HepG2 (cell line): ENCODE results near the gene RIPK1. TPM values are rescaled to one million over a fixed set of nuclear protein-coding genes. Genes with fewer than 3 reads are reported as not detected.

ENCODE experiments used
- ATAC-seq: fragments of 200-7000 bp; cut with Tn5 transposase; 3 replicates; pipeline ENCODE4 v1.9.1; 2020; ENCODE audit warnings: mild to moderate bottlenecking, moderate library complexity
- BruUV-seq: library from RNA; stranded (reverse); fragments of 400-500 nt; replicated peaks from 2 replicates; lab custom pipeline; 2021; lab: Mats Ljungman, UMichigan
- CTCF ChIA-PET: fragments of 300-600 bp; formaldehyde crosslinking; extraction: SDS; loops from one replicate; lab custom pipeline; 2021; ENCODE audit warnings: low total read pairs, inconsistent platforms, low intra/inter-chr PET ratio; lab: Yijun Ruan, JAX
- POLR2A ChIA-PET: fragments of 350-600 bp; sonication (Branson Sonifier 250); formaldehyde crosslinking; loops from one replicate; lab custom pipeline; 2020; ENCODE audit warnings: antibody characterized with exemption, inconsistent platforms; lab: Yijun Ruan, JAX
- DNase-seq: peaks from one replicate; pipeline ENCODE4 v3.0.0-alpha.2; 2015; ENCODE audit warnings: low spot score
- FAIRE-seq: peaks from 3 replicates; lab custom pipeline; 2011; peaks lifted over from hg19 to GRCh38; lab: Jason Lieb, UNC
- H2AFZ ChIP-seq: one replicate; pipeline ENCODE4 v1.6.1; 2011; ENCODE audit warnings: low read length, inconsistent platforms
- H3K27ac ChIP-seq: fragments of 300-600 bp; 3 replicates; pipeline ENCODE4 v1.8.0; 2011; ENCODE audit warnings: mixed run types, mild to moderate bottlenecking, mixed read lengths, low read length, inconsistent platforms; ENCODE audit not compliant: insufficient read depth; ENCODE audit errors: extremely low read length
- H3K27me3 ChIP-seq, 2 experiments: fragments of 200-600 bp in 1 of 2; 2 replicates in 1 of 2; 3 replicates in 1 of 2; pipeline versions ENCODE4 v1.6.0 to v1.8.0; 2011; ENCODE audit warnings: low read length in 2 of 2, mild to moderate bottlenecking in 2 of 2, moderate library complexity in 2 of 2, inconsistent platforms in 1 of 2; ENCODE audit not compliant: insufficient read depth in 2 of 2, control insufficient read depth in 1 of 2
- H3K36me3 ChIP-seq, 2 experiments: fragments of 200-600 bp in 1 of 2; replicated peaks in 1 of 2; 2 replicates in 1 of 2; 3 replicates in 1 of 2; pipeline versions ENCODE4 v1.5.1 to v1.8.0; 2011; ENCODE audit warnings: low read length in 2 of 2, inconsistent platforms in 1 of 2; ENCODE audit not compliant: insufficient read depth in 2 of 2, control insufficient read depth in 1 of 2
- H3K4me1 ChIP-seq: 2 replicates; pipeline ENCODE4 v1.5.1; 2012; ENCODE audit warnings: low read length, inconsistent platforms; ENCODE audit not compliant: insufficient read depth
- H3K4me2 ChIP-seq: 2 replicates; pipeline ENCODE4 v1.6.0; 2011; ENCODE audit warnings: low read depth, low read length, inconsistent platforms
- H3K4me3 ChIP-seq, 3 experiments: fragments of 200-600 bp in 1 of 3; sonication (generic), shearing (Covaris generic) in 1 of 3; replicated peaks in 1 of 3; 2 replicates each; pipeline ENCODE4 v1.5.1; 2011 to 2016; ENCODE audit warnings: low read length in 3 of 3, inconsistent platforms in 2 of 3, low read depth in 2 of 3, mild to moderate bottlenecking in 2 of 3, control low read depth in 1 of 3, mixed read lengths in 1 of 3; ENCODE audit not compliant: insufficient read depth in 1 of 3
- H3K79me2 ChIP-seq: one replicate; pipeline ENCODE4 v1.6.1; 2011; ENCODE audit warnings: low read length, inconsistent platforms; ENCODE audit not compliant: insufficient read depth
- H3K9ac ChIP-seq: 2 replicates; pipeline ENCODE4 v1.6.0; 2011; ENCODE audit warnings: mild to moderate bottlenecking, low read depth, low read length, inconsistent platforms; ENCODE audit not compliant: insufficient read depth
- H3K9me3 ChIP-seq: 2 replicates; pipeline ENCODE4 v1.5.1; 2012; ENCODE audit warnings: mild to moderate bottlenecking, low read length
- H4K20me1 ChIP-seq: 2 replicates; pipeline ENCODE4 v1.6.0; 2011; ENCODE audit warnings: inconsistent platforms, mild to moderate bottlenecking, low read length, moderate library complexity; ENCODE audit not compliant: insufficient read depth
- ARID3A ChIP-seq: IDR thresholded peaks from 2 replicates; pipeline ENCODE4 v1.6.1; 2012; ENCODE audit warnings: low read depth, low read length, improper control_type of control experiment
- ASH2L ChIP-seq: fragments of 300-600, 200-600 bp; sonication (generic); IDR thresholded peaks from 2 replicates; pipeline ENCODE4 v1.7.0; 2017; ENCODE audit warnings: low read depth, mild to moderate bottlenecking, moderate library complexity, mixed read lengths, low read length; ENCODE audit not compliant: insufficient read length
- MBNL3 ChIP-seq: fragments of 250-450 bp; sonication (Bioruptor Pico); conservative IDR thresholded peaks from 2 replicates; pipeline ENCODE4 v1.8.0; 2022; ENCODE audit warnings: mild to moderate bottlenecking, inconsistent platforms
- MXD1 ChIP-seq: sonication (generic); formaldehyde crosslinking; IDR thresholded peaks from 2 replicates; pipeline ENCODE4 v1.4.0; 2020; ENCODE audit warnings: mild to moderate bottlenecking, missing genetic modification reagents
- TCF7 ChIP-seq: sonication (generic); IDR thresholded peaks from 2 replicates; pipeline ENCODE4 v1.6.1; 2016; ENCODE audit warnings: antibody characterized with exemption, low read depth
- ZMYM4 ChIP-seq: sonication (generic); formaldehyde crosslinking; IDR thresholded peaks from 2 replicates; pipeline ENCODE4 v1.8.1; 2023; ENCODE audit warnings: mild to moderate bottlenecking, missing genetic modification reagents
- ZNF101 ChIP-seq: sonication (generic); formaldehyde crosslinking; IDR thresholded peaks from 2 replicates; pipeline ENCODE4 v1.4.0; 2020; ENCODE audit warnings: mild to moderate bottlenecking, low read depth, missing genetic modification reagents, borderline replicate concordance
- ZNF282 ChIP-seq: fragments of 450-650 bp; IDR thresholded peaks from 2 replicates; pipeline ENCODE4 v1.6.1; 2018; ENCODE audit not compliant: partially characterized antibody
- ZNF552 ChIP-seq: sonication (generic); formaldehyde crosslinking; IDR thresholded peaks from 2 replicates; pipeline ENCODE4 v1.9.0; 2022; ENCODE audit warnings: missing genetic modification reagents, mild to moderate bottlenecking, borderline replicate concordance
- WGBS: methylation state at CpG from one replicate; pipeline ENCODE4 v1.1.6; 2017; ENCODE audit warnings: low lambda C conversion rate; 5-methylcytosine and 5-hydroxymethylcytosine counted together
- in situ Hi-C: cut with HindIII; loops from 2 replicates; pipeline ENCODE4 v1.10.0; 2017; ENCODE audit warnings: low pct_unique_long_range_greater_than_20kb; ENCODE audit not compliant: extremely low pct_ligation_motif_present
- intact Hi-C: fragments of 100-400 bp; cut with micrococcal nuclease; formaldehyde crosslinking; loops from one replicate; pipeline ENCODE4 v1.10.0; 2022; ENCODE audit not compliant: unreplicated experiment
- polyA plus RNA-seq, 8 experiments: library from polyadenylated mRNA; depleted of rRNA in 3 of 8; stranded (reverse) in 7 of 8; unstranded in 1 of 8; fragments of >200 nt; fragmentation: Illumina TruSeq in 4 of 8; extraction: Trizol in 4 of 8; gene quantifications; 2 replicates each; pipeline versions ENCODE4 v1.2.1 to v1.2.3, GENCODE V29; 2011 to 2016; ENCODE audit warnings: low read depth in 4 of 8, missing spikeins in 1 of 8, mixed read lengths in 1 of 8; ENCODE audit not compliant: insufficient read depth in 1 of 8
- total RNA-seq, 5 experiments: library from RNA; depleted of rRNA; stranded (reverse); fragments of >200 nt; fragmentation: Illumina TruSeq; extraction: Trizol; gene quantifications; 2 replicates each; pipeline ENCODE4 v1.2.3, GENCODE V29; 2016; ENCODE audit warnings: low read depth in 1 of 5
- TF ChIP-seq, protein P1 (sequence below): IDR thresholded peaks from 2 replicates; pipeline ENCODE4 v1.6.1; 2016; ENCODE audit warnings: missing genetic modification reagents, missing compliant biosample characterization
- TF ChIP-seq, protein P2 (sequence below): sonication (generic); formaldehyde crosslinking; IDR thresholded peaks from 2 replicates; pipeline ENCODE4 v1.4.0; 2020; ENCODE audit warnings: missing genetic modification reagents, borderline replicate concordance

Gene RIPK1
- total and polyA plus RNA-seq, 2 of the 13 experiments (the other 11 are each of a cell fraction or from before 2014, with no cell fraction given), result 9.0 to 10.3 TPM

DNA sequence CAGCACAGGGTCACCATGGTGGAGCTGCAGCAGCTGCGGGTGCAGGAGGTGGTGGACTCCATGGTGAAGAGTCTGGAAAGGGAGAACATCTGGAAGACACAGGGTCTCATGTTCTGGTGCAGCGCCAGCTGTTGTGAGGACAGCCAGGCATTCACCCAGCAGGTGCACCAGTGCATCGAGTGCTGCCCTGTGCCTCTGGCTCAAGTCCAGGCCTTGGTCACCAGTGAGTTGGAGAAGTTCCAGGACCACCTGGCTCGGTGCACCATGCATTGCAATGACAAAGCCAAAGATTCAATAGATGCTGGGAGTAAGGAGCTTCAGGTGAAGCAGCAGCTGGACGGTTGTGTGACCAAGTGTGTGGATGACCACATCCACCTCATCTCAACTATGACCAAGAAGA is 22.9 kb upstream of the RIPK1 start:
- Histone ChIP-seq H4K20me1 (no peaks in the 10 kb centered on the region), H3K4me1 (no peaks in the 10 kb centered on the region), H3K36me3 (no peaks in the 10 kb centered on the region), H3K9ac (no peak overlapping the region), H3K9me3 (no peaks in the 10 kb centered on the region), H3K4me2 (no peak overlapping the region), H3K27ac (no peak overlapping the region), H3K27me3 (peaks cover 0 to 29% of the 10 kb centered on the region in 2 experiments; a peak in 3 of 5 replicates), H3K79me2 (no peaks in the 10 kb centered on the region), H2AFZ (no peak overlapping the region), H3K4me3 (no peak overlapping the region)
- ChIA-PET CTCF (no interaction called here), POLR2A (interaction anchor here (0.7 kb wide), 1 partner anchor 44 kb away, joined by 3 read pairs; no protein-coding TSS in a partner anchor)
- TF ChIP-seq TCF7 (no peak), ZNF101 (CRISPR knock-in tag) (no peak), ASH2L (no peak)
- intact Hi-C loops (no loop called here), in situ Hi-C loops (no loop called here)
- DNase-seq, result no peak
- no peak for FAIRE-seq
- 26% methylated on average over 5 of the region's 5 CpGs for WGBS
- ATAC-seq, result no peak
- BruUV-seq, result no TSS peak

DNA sequence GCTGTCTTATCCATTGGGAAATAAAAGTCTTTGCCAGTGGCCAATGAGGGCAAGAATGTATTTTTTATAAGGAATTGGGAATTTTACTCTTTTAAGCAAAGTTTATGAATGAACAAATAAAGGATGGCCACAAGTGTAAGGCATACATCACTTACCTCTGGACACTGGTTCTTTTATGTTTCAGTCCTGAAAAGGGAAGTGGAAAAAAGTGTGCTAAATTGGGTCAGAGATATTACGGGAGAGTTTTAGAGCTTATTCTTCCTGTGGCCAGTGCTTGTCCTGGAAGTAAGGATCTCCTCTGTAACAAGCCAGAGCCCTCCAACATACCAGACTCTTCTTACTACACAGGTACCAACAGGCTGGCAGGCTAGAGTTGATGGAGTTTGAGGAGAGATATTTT is 22.5 kb upstream of the RIPK1 start:
- TF ChIP-seq ZNF282, result no peak
- no peak for TF ChIP-seq ARID3A
- TF ChIP-seq MXD1 (CRISPR knock-in tag), result no peak
- TF ChIP-seq ZNF552 (CRISPR knock-in tag), result no peak
- TF ChIP-seq, protein P1, sequence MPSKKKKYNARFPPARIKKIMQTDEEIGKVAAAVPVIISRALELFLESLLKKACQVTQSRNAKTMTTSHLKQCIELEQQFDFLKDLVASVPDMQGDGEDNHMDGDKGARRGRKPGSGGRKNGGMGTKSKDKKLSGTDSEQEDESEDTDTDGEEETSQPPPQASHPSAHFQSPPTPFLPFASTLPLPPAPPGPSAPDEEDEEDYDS (CRISPR knock-in tag), result no peak
- TF ChIP-seq MBNL3 (CRISPR knock-in tag), result no peak
- TF ChIP-seq ZMYM4, result no peak
- TF ChIP-seq, protein P2, sequence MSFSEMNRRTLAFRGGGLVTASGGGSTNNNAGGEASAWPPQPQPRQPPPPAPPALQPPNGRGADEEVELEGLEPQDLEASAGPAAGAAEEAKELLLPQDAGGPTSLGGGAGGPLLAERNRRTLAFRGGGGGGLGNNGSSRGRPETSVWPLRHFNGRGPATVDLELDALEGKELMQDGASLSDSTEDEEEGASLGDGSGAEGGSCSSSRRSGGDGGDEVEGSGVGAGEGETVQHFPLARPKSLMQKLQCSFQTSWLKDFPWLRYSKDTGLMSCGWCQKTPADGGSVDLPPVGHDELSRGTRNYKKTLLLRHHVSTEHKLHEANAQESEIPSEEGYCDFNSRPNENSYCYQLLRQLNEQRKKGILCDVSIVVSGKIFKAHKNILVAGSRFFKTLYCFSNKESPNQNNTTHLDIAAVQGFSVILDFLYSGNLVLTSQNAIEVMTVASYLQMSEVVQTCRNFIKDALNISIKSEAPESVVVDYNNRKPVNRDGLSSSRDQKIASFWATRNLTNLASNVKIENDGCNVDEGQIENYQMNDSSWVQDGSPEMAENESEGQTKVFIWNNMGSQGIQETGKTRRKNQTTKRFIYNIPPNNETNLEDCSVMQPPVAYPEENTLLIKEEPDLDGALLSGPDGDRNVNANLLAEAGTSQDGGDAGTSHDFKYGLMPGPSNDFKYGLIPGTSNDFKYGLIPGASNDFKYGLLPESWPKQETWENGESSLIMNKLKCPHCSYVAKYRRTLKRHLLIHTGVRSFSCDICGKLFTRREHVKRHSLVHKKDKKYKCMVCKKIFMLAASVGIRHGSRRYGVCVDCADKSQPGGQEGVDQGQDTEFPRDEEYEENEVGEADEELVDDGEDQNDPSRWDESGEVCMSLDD (CRISPR knock-in tag), result no peak
- Histone ChIP-seq H3K27me3 (peaks cover 0 to 29% of the 10 kb centered on the region in 2 experiments; a peak in 3 of 5 replicates), H3K79me2 (no peaks in the 10 kb centered on the region), H3K36me3 (no peaks in the 10 kb centered on the region), H4K20me1 (no peaks in the 10 kb centered on the region), H3K27ac (no peak overlapping the region), H3K4me1 (no peaks in the 10 kb centered on the region), H3K9ac (no peak overlapping the region), H3K4me3 (no peak overlapping the region), H3K4me2 (no peak overlapping the region), H3K9me3 (no peaks in the 10 kb centered on the region), H2AFZ (no peak overlapping the region)
- FAIRE-seq (no peak), ATAC-seq (no peak), DNase-seq (no peak)
- POLR2A ChIA-PET, result interaction anchor here (0.7 kb wide), 1 partner anchor 44 kb away, joined by 3 read pairs; no protein-coding TSS in a partner anchor
- WGBS, result 22% methylated on average over 1 of the region's 1 CpG
- CTCF ChIA-PET, result no interaction called here
- no TSS peak for BruUV-seq
- in situ Hi-C loops, result no loop called here
- intact Hi-C loops, result no loop called here
